GM20000 (cell line): ENCODE results near the gene PRSS8.
"Not testable (repeated sequence)": the region's sequence is repeated elsewhere in the genome, so short reads cannot be mapped to it uniquely, and the experiment has no call there.

Experiments
- DNase-seq: peaks from one replicate; pipeline ENCODE4 v3.0.0; 2012; ENCODE audit warnings: low spot score
- TF ChIP-seq, protein P1 (sequence below): IDR thresholded peaks from 2 replicates; pipeline ENCODE4 v1.5.1; 2012; ENCODE audit warnings: mild to moderate bottlenecking, control low read depth; ENCODE audit errors: extremely low read depth, missing control alignments

Gene PRSS8

DNA sequence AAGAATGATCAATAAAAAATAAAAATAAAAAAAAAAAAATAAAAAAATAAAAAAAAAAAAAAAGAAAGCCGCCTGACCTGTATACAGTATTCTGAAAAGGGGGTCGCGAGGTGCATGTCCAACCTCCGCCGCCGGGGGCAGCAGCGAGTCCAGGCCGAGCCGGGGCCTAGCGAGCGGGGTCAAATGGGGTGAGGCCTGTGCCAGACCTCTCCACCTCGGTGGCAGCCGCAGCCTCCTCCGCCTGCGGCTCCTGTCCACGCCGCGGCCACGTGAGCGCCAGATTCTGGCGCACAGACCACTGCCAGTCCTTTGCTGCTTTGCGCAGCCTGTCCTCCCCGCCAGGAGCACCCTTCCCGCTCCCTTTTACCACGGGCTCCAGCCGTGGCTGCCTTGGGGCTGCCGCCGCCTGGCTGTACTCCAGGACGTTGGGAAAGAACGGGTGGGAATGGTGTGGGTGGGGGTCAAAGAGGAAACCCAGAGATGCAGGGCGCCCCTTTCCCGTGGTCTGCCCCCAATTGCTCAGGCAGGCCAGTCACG lies 29.8 kb downstream of the PRSS8 start:
- DNase-seq = peak; percentile 91
- TF ChIP-seq, protein P1, sequence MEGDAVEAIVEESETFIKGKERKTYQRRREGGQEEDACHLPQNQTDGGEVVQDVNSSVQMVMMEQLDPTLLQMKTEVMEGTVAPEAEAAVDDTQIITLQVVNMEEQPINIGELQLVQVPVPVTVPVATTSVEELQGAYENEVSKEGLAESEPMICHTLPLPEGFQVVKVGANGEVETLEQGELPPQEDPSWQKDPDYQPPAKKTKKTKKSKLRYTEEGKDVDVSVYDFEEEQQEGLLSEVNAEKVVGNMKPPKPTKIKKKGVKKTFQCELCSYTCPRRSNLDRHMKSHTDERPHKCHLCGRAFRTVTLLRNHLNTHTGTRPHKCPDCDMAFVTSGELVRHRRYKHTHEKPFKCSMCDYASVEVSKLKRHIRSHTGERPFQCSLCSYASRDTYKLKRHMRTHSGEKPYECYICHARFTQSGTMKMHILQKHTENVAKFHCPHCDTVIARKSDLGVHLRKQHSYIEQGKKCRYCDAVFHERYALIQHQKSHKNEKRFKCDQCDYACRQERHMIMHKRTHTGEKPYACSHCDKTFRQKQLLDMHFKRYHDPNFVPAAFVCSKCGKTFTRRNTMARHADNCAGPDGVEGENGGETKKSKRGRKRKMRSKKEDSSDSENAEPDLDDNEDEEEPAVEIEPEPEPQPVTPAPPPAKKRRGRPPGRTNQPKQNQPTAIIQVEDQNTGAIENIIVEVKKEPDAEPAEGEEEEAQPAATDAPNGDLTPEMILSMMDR = peak; percentile 72

GRCh38 chr16:31100876-31101641 lies 34.5 kb downstream of the PRSS8 start:
- DNase-seq = not testable (repeated sequence)

DNA sequence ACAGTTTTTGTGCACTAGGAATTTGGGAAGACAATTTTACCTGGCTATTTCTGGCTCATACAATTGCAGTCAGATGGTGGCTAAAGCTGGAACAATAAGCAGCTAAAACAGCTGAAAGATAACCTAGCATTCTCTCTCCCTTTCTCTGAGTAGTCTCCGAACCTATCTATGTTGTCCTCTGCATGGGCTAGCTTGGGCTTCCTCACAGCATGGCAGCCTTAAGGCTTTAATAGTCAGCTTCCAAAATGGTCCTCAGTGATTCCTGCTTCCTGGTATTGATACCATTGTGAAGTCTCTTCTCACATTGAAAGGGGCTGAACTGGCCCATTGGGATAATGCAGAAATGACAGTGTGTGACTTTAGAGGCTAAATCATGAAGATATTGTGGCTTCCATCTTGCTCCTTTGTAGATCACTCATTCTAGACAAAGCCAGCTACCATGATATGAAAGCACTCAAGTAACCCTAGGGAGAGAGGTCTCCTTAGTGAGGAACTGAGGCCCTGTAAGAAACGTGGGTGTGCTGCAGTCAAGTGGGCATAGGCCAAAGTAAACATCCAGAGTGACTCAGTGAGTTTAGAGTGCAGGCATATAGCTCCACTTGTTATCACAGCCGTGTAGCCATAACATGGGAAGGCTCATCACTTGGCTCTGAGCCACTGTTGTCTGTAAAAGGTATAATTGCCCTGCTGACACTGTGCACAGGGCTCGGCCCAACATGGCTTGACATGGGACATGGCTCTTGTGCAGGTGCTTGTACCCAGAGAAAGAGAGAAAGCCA lies 35.5 kb downstream of the PRSS8 start:
- DNase-seq = no peak
- TF ChIP-seq, protein P1 = no peak

DNA sequence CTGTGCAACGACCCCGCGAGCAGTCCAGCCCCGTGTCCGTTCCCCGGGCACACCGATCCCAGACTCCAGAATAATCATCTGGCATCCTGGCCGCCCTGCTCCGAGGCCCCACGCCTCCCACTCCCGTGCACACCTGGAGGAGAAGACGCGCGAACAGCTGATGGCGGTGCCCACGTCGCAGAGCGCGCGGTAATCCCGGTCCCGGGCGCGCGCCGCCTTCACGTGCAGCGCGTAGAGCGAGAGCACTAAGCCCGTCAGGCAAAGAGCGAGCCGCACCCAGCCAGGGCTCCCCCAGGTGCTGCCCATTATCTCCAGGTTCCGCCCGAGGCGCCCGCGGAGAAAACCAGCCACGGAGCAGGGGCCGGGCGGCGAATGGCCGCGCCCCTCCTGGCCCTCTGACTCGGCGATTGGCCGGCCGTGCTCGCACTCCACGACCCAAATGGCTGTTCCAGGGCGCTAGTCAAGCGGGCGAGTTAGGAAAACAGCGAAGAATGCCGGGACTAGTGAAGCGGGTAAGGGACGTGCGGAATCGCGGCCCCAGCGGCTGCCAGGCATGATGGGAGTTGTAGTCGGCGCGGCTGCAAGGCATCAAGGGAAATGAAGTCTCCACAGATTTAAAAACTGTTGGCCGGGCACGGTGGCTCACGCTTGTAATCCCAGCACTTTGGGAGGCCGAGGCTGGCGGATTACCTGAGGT lies 41.0 kb downstream of the PRSS8 start, which contains the start of gene VKORC1:
VKORC1 (minus strand) TSS at position 374 of the 697 bp plus-strand sequence; CDS start at position 306, 68 bp downstream.
- TF ChIP-seq, protein P1 = no peak
- DNase-seq = peak; percentile 92

DNA sequence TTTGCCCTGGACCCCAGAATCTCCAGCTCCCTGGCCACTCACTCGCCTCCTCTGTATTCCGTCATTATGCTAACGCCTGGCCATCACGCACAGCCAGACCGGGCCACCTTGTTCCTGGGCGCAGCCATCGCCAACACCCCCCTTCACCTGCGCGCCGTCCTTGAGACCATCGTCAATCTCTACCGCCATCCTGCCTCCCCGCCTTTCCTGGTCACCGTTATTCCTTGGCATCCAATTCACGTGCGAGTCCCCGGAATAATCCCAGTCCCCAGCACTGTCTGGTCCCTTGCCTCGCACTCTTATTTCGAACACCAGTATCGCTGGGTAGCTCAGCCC lies 41.5 kb downstream of the PRSS8 start:
- DNase-seq = no peak
- TF ChIP-seq, protein P1 = no peak

- DNase-seq = no peak
Measured at GRCh38 chr16:31093132-31093703, 42.3 kb downstream of the PRSS8 start.

DNA sequence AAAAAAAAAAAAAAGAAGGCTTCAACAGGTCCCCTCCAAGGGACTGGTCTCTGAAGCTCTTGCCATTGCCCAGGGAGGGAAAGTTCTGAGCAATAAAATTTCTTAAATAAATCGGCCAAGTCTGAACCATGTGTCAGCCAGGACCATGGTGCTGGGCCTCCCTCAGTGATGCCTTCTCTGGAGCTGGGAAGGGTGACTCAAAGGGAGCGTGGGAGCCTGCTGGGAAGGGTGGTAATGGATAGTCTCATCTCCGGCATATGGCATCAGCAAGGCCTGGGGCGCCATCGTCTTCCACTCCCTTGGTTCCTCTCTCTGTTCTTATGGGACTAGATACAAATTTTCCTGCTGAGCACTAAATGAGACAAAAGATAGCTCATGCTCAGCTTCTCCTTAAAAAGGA lies 43.2 kb downstream of the PRSS8 start:
- DNase-seq = no peak
- TF ChIP-seq, protein P1 = no peak

More at GRCh38 chr16:31093132-31093703, 42.3 kb downstream of the PRSS8 start:
- TF ChIP-seq, protein P1 = no peak
